Activated naive CD4-positive, alpha-beta T cell treated with anti-CD3 and anti-CD28 coated beads, Interleukin-2, amount 10 ng/mL, durations not matched to agents 7 days and 5 days (primary cell): ENCODE data around the gene DLG2.
"Not testable (repeated sequence)": the region's sequence is repeated elsewhere in the genome, so short reads cannot be mapped to it uniquely, and the experiment has no call there.

Experiments used
- CTCF ChIA-PET: fragments of 350-600 bp; sonication (Branson Sonifier 250); formaldehyde crosslinking; loops from one replicate; lab custom pipeline; 2021; ENCODE audit warnings: antibody characterized with exemption; lab: Charles Lee
- DNase-seq: peaks from one replicate; pipeline ENCODE4 v3.0.0-alpha.2; 2020
- H3K27ac Mint-ChIP-seq: one replicate; pipeline ENCODE4 v1.8.0; 2021; ENCODE audit warnings: mild to moderate bottlenecking, moderate library complexity, mixed read lengths
- H3K27me3 Mint-ChIP-seq: one replicate; pipeline ENCODE4 v1.8.0; 2021; ENCODE audit warnings: mild to moderate bottlenecking, mixed read lengths
- H3K36me3 Mint-ChIP-seq: one replicate; pipeline ENCODE4 v1.8.0; 2021; ENCODE audit warnings: mixed read lengths
- H3K4me1 Mint-ChIP-seq: one replicate; pipeline ENCODE4 v1.8.0; 2021; ENCODE audit warnings: mixed read lengths
- H3K4me3 Mint-ChIP-seq: one replicate; pipeline ENCODE4 v1.8.0; 2021; ENCODE audit warnings: mild to moderate bottlenecking, moderate library complexity, mixed read lengths
- H3K9me3 Mint-ChIP-seq: one replicate; pipeline ENCODE4 v1.8.0; 2021; ENCODE audit warnings: mixed read lengths

Gene DLG2

GRCh38 chr11:83628622-83629355 lies 1998.4 kb downstream of the DLG2 start:
- Mint-ChIP-seq H3K27me3 (no peaks in the 10 kb centered on the region), H3K4me1 (no peaks in the 10 kb centered on the region), H3K9me3 (no peaks in the 10 kb centered on the region), H3K27ac (no peak overlapping the region), H3K4me3 (no peak overlapping the region), H3K36me3 (no peaks in the 10 kb centered on the region)
- DNase-seq: no peak
- CTCF ChIA-PET: interaction anchor here (1.7 kb wide), 1 partner anchor 10 kb away, joined by 4 read pairs; no protein-coding TSS in a partner anchor

- no peaks in the 10 kb centered on the region for H3K4me1 Mint-ChIP-seq
- no peaks in the 10 kb centered on the region for H3K36me3 Mint-ChIP-seq
- H3K27ac Mint-ChIP-seq: no peak overlapping the region
- no peak for DNase-seq
- H3K27me3 Mint-ChIP-seq: no peaks in the 10 kb centered on the region
- no peak overlapping the region for H3K4me3 Mint-ChIP-seq
- no peaks in the 10 kb centered on the region for H3K9me3 Mint-ChIP-seq
- CTCF ChIA-PET: no interaction called here
These were observed 2001.8 kb downstream of the DLG2 start for GRCh38 chr11:83625336-83625735.

GRCh38 chr11:83617671-83618070 lies 2009.5 kb downstream of the DLG2 start:
- Mint-ChIP-seq H3K4me3 (no peak overlapping the region), H3K4me1 (no peaks in the 10 kb centered on the region), H3K27ac (no peak overlapping the region), H3K9me3 (no peaks in the 10 kb centered on the region), H3K36me3 (no peaks in the 10 kb centered on the region), H3K27me3 (no peaks in the 10 kb centered on the region)
- no peak for DNase-seq
- CTCF ChIA-PET: no interaction called here

- no peak overlapping the region for H3K4me3 Mint-ChIP-seq
- H3K27me3 Mint-ChIP-seq: no peaks in the 10 kb centered on the region
- H3K36me3 Mint-ChIP-seq: no peaks in the 10 kb centered on the region
- H3K27ac Mint-ChIP-seq: no peak overlapping the region
- DNase-seq: no peak
- H3K9me3 Mint-ChIP-seq: no peaks in the 10 kb centered on the region
- CTCF ChIA-PET: no interaction called here
- H3K4me1 Mint-ChIP-seq: no peaks in the 10 kb centered on the region
These were observed 2013.4 kb downstream of the DLG2 start for GRCh38 chr11:83613767-83614121.

- no peak for DNase-seq
- H3K27ac Mint-ChIP-seq: no peak overlapping the region
- H3K4me1 Mint-ChIP-seq: no peaks in the 10 kb centered on the region
- CTCF ChIA-PET: no interaction called here
- no peaks in the 10 kb centered on the region for H3K9me3 Mint-ChIP-seq
- no peaks in the 10 kb centered on the region for H3K36me3 Mint-ChIP-seq
- H3K4me3 Mint-ChIP-seq: no peak overlapping the region
- H3K27me3 Mint-ChIP-seq: no peaks in the 10 kb centered on the region
These were observed 2014.0 kb downstream of the DLG2 start for GRCh38 chr11:83612891-83613766.

GRCh38 chr11:83611600-83611999 lies 2015.5 kb downstream of the DLG2 start:
- CTCF ChIA-PET: no interaction called here
- DNase-seq: no peak
- Mint-ChIP-seq H3K27me3 (no peaks in the 10 kb centered on the region), H3K4me3 (no peak overlapping the region), H3K36me3 (no peaks in the 10 kb centered on the region), H3K27ac (no peak overlapping the region), H3K9me3 (no peaks in the 10 kb centered on the region), H3K4me1 (no peaks in the 10 kb centered on the region)

GRCh38 chr11:83611031-83611430 lies 2016.1 kb downstream of the DLG2 start:
- DNase-seq: no peak
- Mint-ChIP-seq H3K36me3 (no peaks in the 10 kb centered on the region), H3K4me1 (no peaks in the 10 kb centered on the region), H3K27me3 (no peaks in the 10 kb centered on the region), H3K27ac (no peak overlapping the region), H3K9me3 (no peaks in the 10 kb centered on the region), H3K4me3 (no peak overlapping the region)
- CTCF ChIA-PET: no interaction called here

- H3K4me1 Mint-ChIP-seq: no peaks in the 10 kb centered on the region
- H3K27ac Mint-ChIP-seq: no peak overlapping the region
- no peaks in the 10 kb centered on the region for H3K9me3 Mint-ChIP-seq
- no peak overlapping the region for H3K4me3 Mint-ChIP-seq
- DNase-seq: no peak
- no peaks in the 10 kb centered on the region for H3K27me3 Mint-ChIP-seq
- no peaks in the 10 kb centered on the region for H3K36me3 Mint-ChIP-seq
- CTCF ChIA-PET: no interaction called here
These were observed 2018.0 kb downstream of the DLG2 start for GRCh38 chr11:83609191-83609590.

- no peaks in the 10 kb centered on the region for H3K9me3 Mint-ChIP-seq
- DNase-seq: no peak
- H3K36me3 Mint-ChIP-seq: no peaks in the 10 kb centered on the region
- H3K4me3 Mint-ChIP-seq: no peak overlapping the region
- H3K27ac Mint-ChIP-seq: no peak overlapping the region
- CTCF ChIA-PET: no interaction called here
- no peaks in the 10 kb centered on the region for H3K4me1 Mint-ChIP-seq
- no peaks in the 10 kb centered on the region for H3K27me3 Mint-ChIP-seq
These were observed 2018.6 kb downstream of the DLG2 start for GRCh38 chr11:83608571-83608970.

- H3K4me3 Mint-ChIP-seq: no peak overlapping the region
- CTCF ChIA-PET: no interaction called here
- H3K27ac Mint-ChIP-seq: no peak overlapping the region
- no peak for DNase-seq
- H3K36me3 Mint-ChIP-seq: no peaks in the 10 kb centered on the region
- H3K27me3 Mint-ChIP-seq: no peaks in the 10 kb centered on the region
- H3K9me3 Mint-ChIP-seq: no peaks in the 10 kb centered on the region
- H3K4me1 Mint-ChIP-seq: no peaks in the 10 kb centered on the region
These were observed 2025.1 kb downstream of the DLG2 start for GRCh38 chr11:83601914-83602527.

- H3K27ac Mint-ChIP-seq: no peak overlapping the region
- no peaks in the 10 kb centered on the region for H3K27me3 Mint-ChIP-seq
- no peaks in the 10 kb centered on the region for H3K36me3 Mint-ChIP-seq
- H3K9me3 Mint-ChIP-seq: no peaks in the 10 kb centered on the region
- no peak for DNase-seq
- H3K4me1 Mint-ChIP-seq: no peaks in the 10 kb centered on the region
- CTCF ChIA-PET: no interaction called here
- H3K4me3 Mint-ChIP-seq: no peak overlapping the region
These were observed 2025.8 kb downstream of the DLG2 start for GRCh38 chr11:83601201-83601913.

GRCh38 chr11:83600661-83601060 lies 2026.5 kb downstream of the DLG2 start:
- Mint-ChIP-seq H3K9me3 (no peaks in the 10 kb centered on the region), H3K4me1 (no peaks in the 10 kb centered on the region), H3K27me3 (no peaks in the 10 kb centered on the region), H3K36me3 (no peaks in the 10 kb centered on the region), H3K4me3 (no peak overlapping the region), H3K27ac (no peak overlapping the region)
- DNase-seq: no peak
- CTCF ChIA-PET: no interaction called here

- Mint-ChIP-seq H3K9me3 (no peaks in the 10 kb centered on the region), H3K4me3 (no peak overlapping the region)
- no peak for DNase-seq
These were observed 2028.1 kb downstream of the DLG2 start for GRCh38 chr11:83599066-83599465.

GRCh38 chr11:83587797-83588196 lies 2039.3 kb downstream of the DLG2 start:
- DNase-seq, H3K27me3 Mint-ChIP-seq, CTCF ChIA-PET, H3K27ac Mint-ChIP-seq, H3K36me3 Mint-ChIP-seq, H3K9me3 Mint-ChIP-seq, H3K4me3 Mint-ChIP-seq, H3K4me1 Mint-ChIP-seq: not testable (repeated sequence)

More at GRCh38 chr11:83599066-83599465, 2028.1 kb downstream of the DLG2 start:
- Mint-ChIP-seq H3K4me1 (no peaks in the 10 kb centered on the region), H3K27ac (no peak overlapping the region), H3K36me3 (no peaks in the 10 kb centered on the region), H3K27me3 (no peaks in the 10 kb centered on the region)
- CTCF ChIA-PET: no interaction called here
